Right renal pelvis (tissue), 4 donors: ENCODE data around the gene UXS1. TPM values are rescaled to one million over a fixed set of nuclear protein-coding genes. Genes with fewer than 3 reads are reported as not detected.
"Not testable (repeated sequence)": the region's sequence is repeated elsewhere in the genome, so short reads cannot be mapped to it uniquely, and the experiment has no call there.

Experiments used
- DNase-seq, 4 donors: peaks; one replicate each; pipeline ENCODE4 v3.0.0-alpha.2; 2013; ENCODE audit warnings: low read depth in 4 of 4, low spot score in 3 of 4, missing footprints in 1 of 4
- polyA plus RNA-seq, 4 donors: library from polyadenylated mRNA; unstranded; fragments of 120-200 nt; gene quantifications; one replicate each; pipeline ENCODE4 v1.2.1, GENCODE V29; 2013; ENCODE audit not compliant: insufficient read length in 4 of 4

The UXS1 gene
- polyA plus RNA-seq, 4 donors = 77.2 to 94.0 (median 82.3) TPM

- DNase-seq = no peak
Observed at GRCh38 chr2:106137731-106138521, 56.2 kb downstream of the UXS1 start.

- not testable (repeated sequence) for DNase-seq
Observed at GRCh38 chr2:106131192-106131591, 62.9 kb downstream of the UXS1 start.

- DNase-seq = no peak
Observed at GRCh38 chr2:106130251-106130998, 63.7 kb downstream of the UXS1 start.

GRCh38 chr2:106129592-106129991 lies 64.5 kb downstream of the UXS1 start:
- DNase-seq = no peak

GRCh38 chr2:106129150-106129549 lies 65.0 kb downstream of the UXS1 start:
- DNase-seq = no peak

GRCh38 chr2:106127776-106128268 lies 66.3 kb downstream of the UXS1 start:
- DNase-seq = no peak

- DNase-seq = no peak
Observed at GRCh38 chr2:106127282-106127771, 66.8 kb downstream of the UXS1 start.

- DNase-seq = no peak
Observed at GRCh38 chr2:106126705-106127281, 67.3 kb downstream of the UXS1 start.

GRCh38 chr2:106126295-106126694 lies 67.8 kb downstream of the UXS1 start:
- DNase-seq = no peak

GRCh38 chr2:106124905-106125549 lies 69.1 kb downstream of the UXS1 start:
- no peak for DNase-seq

- DNase-seq = no peak
Observed at GRCh38 chr2:106124106-106124756, 69.9 kb downstream of the UXS1 start.

- DNase-seq = no peak
Observed at GRCh38 chr2:106122157-106122556, 71.9 kb downstream of the UXS1 start.

- no peak for DNase-seq
Observed at GRCh38 chr2:106120432-106120831, 73.7 kb downstream of the UXS1 start.

GRCh38 chr2:106119074-106119473 lies 75.0 kb downstream of the UXS1 start:
- DNase-seq = no peak

GRCh38 chr2:106117882-106118684 lies 76.0 kb downstream of the UXS1 start:
- DNase-seq = no peak

- DNase-seq = no peak
Observed at GRCh38 chr2:106117347-106117746, 76.8 kb downstream of the UXS1 start.

GRCh38 chr2:106116248-106116647 lies 77.9 kb downstream of the UXS1 start:
- no peak for DNase-seq

GRCh38 chr2:106115665-106116064 lies 78.4 kb downstream of the UXS1 start:
- DNase-seq = no peak

GRCh38 chr2:106115250-106115649 lies 78.9 kb downstream of the UXS1 start:
- DNase-seq = no peak
